ENCODE data around the gene FAM180A.

Gene FAM180A

GRCh38 chr7:135773464-135773863, 24.9 kb upstream of the FAM180A start:
- no peak for DNase-seq (ENCODE audit: low read depth in 2 of 2)
- TF ChIP-seq, protein P1, sequence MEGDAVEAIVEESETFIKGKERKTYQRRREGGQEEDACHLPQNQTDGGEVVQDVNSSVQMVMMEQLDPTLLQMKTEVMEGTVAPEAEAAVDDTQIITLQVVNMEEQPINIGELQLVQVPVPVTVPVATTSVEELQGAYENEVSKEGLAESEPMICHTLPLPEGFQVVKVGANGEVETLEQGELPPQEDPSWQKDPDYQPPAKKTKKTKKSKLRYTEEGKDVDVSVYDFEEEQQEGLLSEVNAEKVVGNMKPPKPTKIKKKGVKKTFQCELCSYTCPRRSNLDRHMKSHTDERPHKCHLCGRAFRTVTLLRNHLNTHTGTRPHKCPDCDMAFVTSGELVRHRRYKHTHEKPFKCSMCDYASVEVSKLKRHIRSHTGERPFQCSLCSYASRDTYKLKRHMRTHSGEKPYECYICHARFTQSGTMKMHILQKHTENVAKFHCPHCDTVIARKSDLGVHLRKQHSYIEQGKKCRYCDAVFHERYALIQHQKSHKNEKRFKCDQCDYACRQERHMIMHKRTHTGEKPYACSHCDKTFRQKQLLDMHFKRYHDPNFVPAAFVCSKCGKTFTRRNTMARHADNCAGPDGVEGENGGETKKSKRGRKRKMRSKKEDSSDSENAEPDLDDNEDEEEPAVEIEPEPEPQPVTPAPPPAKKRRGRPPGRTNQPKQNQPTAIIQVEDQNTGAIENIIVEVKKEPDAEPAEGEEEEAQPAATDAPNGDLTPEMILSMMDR (IDR thresholded peaks at IDR 0.05; ENCODE audit: low read depth, low read length): no peak
- no peak overlapping the region for H3K4me3 ChIP-seq (replicated peaks in 1 of 2; ENCODE audit: low read depth in 2 of 2, low read length in 2 of 2)

GRCh38 chr7:135772639-135773222, 24.1 kb upstream of the FAM180A start:
- TF ChIP-seq, protein P1 (IDR thresholded peaks at IDR 0.05; ENCODE audit: low read depth, low read length): no peak
- H3K4me3 ChIP-seq (replicated peaks in 1 of 2; ENCODE audit: low read depth in 2 of 2, low read length in 2 of 2): no peak overlapping the region
- peak in 1 of 2 donors; percentile 17 for DNase-seq (ENCODE audit: low read depth in 2 of 2)

DNA sequence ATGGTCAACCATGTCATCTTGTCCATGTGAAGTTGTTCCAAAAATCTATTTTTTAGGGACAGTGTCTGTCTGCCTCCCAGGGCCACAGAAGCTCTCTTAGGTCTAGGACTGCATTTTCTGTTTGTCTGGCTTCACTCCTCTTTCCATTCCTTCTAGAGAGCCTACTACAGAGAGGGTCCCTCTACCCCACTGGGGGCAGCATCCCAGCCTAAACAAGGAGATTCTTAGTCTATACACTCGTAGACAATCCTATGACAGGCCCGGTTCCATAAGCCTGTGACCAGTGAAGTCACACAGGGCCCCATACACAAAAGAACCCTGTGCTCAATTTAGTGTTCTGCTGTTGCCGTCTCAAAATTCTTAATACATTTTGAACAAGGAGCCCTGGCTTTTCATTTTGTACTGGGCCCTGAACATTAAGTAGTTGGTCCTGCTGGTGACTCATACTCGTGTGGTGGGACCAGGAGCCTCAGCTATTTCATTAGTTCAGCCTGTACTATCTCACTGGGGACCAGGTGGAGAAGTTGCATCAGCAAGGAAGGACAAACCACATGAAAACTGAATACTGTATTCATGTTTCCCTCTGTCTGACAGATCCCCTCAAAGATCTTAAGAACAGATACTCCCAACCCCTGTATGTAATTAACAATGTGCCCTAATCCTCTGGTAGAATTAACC, 23.5 kb upstream of the FAM180A start:
- TF ChIP-seq, protein P1 (IDR thresholded peaks at IDR 0.05; ENCODE audit: low read depth, low read length): no peak
- no peak overlapping the region for H3K4me3 ChIP-seq (replicated peaks in 1 of 2; ENCODE audit: low read depth in 2 of 2, low read length in 2 of 2)
- peak; percentile 60 to 91 for DNase-seq (ENCODE audit: low read depth in 2 of 2)

DNA sequence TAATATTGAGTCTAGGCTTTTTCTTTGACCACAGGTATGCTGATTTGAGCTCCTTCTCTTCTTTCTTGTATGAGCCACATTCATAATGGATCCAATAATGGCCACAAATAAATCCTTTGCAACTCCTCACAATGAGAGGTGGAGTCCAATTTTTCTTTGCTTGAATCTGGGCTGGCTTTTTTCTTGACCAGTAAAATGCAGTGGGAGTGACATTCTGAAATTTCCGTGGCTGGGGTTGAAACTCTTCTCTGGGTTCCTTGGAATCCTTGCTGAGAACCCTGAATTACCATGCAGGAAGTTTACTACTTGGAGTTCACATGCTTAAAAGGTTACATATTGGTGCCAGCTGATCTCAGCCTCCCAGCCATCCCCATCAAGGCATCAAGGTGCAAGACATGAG, 22.4 kb upstream of the FAM180A start:
- TF ChIP-seq, protein P1 (IDR thresholded peaks at IDR 0.05; ENCODE audit: low read depth, low read length): no peak
- no peak overlapping the region for H3K4me3 ChIP-seq (replicated peaks in 1 of 2; ENCODE audit: low read depth in 2 of 2, low read length in 2 of 2)
- DNase-seq (ENCODE audit: low read depth in 2 of 2): no peak

- TF ChIP-seq, protein P1 (IDR thresholded peaks at IDR 0.05; ENCODE audit: low read depth, low read length): no peak
- no peak overlapping the region for H3K4me3 ChIP-seq (replicated peaks in 1 of 2; ENCODE audit: low read depth in 2 of 2, low read length in 2 of 2)
- DNase-seq (ENCODE audit: low read depth in 2 of 2): peak in 1 of 2 donors; percentile 60
Measured at GRCh38 chr7:135770139-135770710, 21.6 kb upstream of the FAM180A start.

DNA sequence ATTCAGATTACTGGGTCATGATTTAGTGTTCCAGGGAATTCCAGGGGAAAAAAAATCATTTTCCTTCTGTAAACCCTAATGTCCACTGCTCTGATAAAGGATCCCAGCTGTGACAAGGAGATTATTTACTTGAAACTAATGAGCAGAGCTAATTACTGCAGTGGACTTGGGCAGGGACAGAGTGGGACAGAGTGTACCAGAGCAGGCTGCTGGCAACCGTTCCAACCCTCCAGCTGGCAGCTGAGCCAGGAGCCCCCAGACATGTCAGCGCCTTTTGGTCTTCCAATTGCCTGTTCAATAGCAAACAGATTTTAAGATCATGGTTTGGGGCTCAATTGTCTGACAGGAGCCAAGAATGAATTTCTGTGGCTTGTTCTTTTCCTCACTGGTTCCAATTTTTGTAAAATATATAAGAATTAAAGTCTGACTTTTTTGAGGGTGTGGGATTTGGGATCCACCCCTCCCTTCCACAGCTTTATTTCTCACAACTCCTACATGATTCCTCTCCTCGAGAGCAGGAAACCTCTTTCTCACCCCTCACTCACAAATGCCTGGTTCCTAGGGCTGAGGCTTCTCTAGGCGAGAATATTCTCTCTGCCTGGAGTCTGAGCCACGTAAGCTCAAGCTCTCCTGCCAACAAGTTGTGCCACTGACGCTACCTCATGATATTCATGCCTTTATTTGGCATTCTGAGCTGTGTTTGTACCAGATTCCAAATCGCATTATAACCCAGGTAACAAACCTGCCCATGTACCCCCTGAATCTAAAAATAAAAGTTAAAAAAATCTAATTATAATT, 20.6 kb upstream of the FAM180A start:
- DNase-seq (ENCODE audit: low read depth in 2 of 2): no peak

More for the DNA sequence above, 20.6 kb upstream of the FAM180A start:
- TF ChIP-seq, protein P1 (IDR thresholded peaks at IDR 0.05; ENCODE audit: low read depth, low read length): no peak
- H3K4me3 ChIP-seq (replicated peaks in 1 of 2; ENCODE audit: low read depth in 2 of 2, low read length in 2 of 2): no peak overlapping the region

Data from cardiac fibroblast (primary cell).